CD4-positive, alpha-beta memory T cell (primary cell): ENCODE measurements around the gene ARHGAP42. TPM values are rescaled to one million over a fixed set of nuclear protein-coding genes. Genes with fewer than 3 reads are reported as not detected.
"Not testable (repeated sequence)": the region's sequence is repeated elsewhere in the genome, so short reads cannot be mapped to it uniquely, and the experiment has no call there.

Experiments used
- CTCF ChIA-PET: fragments of 350-600 bp; sonication (Branson Sonifier 250); formaldehyde crosslinking; loops from one replicate; lab custom pipeline; 2021; ENCODE audit warnings: inconsistent platforms; ENCODE audit not compliant: partially characterized antibody; lab: Charles Lee
- POLR2A ChIA-PET: fragments of 350-600 bp; sonication (Branson Sonifier 250); formaldehyde crosslinking; loops from one replicate; lab custom pipeline; 2021; ENCODE audit not compliant: partially characterized antibody; lab: Charles Lee
- DNase-seq, 5 donors: peaks; one replicate each; pipeline versions ENCODE4 v3.0.0 to v3.0.0-alpha.2; 2020 to 2022; ENCODE audit warnings: mixed read lengths in 1 of 5
- H3K27ac ChIP-seq: one replicate; pipeline ENCODE4 v1.7.0; 2013; ENCODE audit warnings: low read depth, low read length
- H3K27me3 ChIP-seq: 2 replicates; pipeline ENCODE4 v1.7.0; 2013; ENCODE audit warnings: mild to moderate bottlenecking, low read length, moderate library complexity; ENCODE audit not compliant: insufficient read depth
- H3K36me3 ChIP-seq: 2 replicates; pipeline ENCODE4 v1.7.0; 2013; ENCODE audit warnings: mild to moderate bottlenecking, low read length, moderate library complexity; ENCODE audit not compliant: insufficient read depth
- H3K4me1 ChIP-seq: 2 replicates; pipeline ENCODE4 v1.7.0; 2013; ENCODE audit warnings: mild to moderate bottlenecking, low read length, moderate library complexity; ENCODE audit not compliant: insufficient read depth
- H3K4me3 ChIP-seq, 2 donors: one replicate each; pipeline ENCODE4 v1.7.0; 2013; ENCODE audit warnings: low read length in 2 of 2, mild to moderate bottlenecking in 1 of 2
- H3K9me3 ChIP-seq, 2 donors: one replicate each; pipeline ENCODE4 v1.7.0; 2013; ENCODE audit warnings: low read length in 2 of 2, control low read depth in 1 of 2; ENCODE audit not compliant: control insufficient read depth in 1 of 2
- H3K27ac Mint-ChIP-seq, 7 donors: one replicate each; pipeline ENCODE4 v1.8.0; 2020 to 2021; ENCODE audit warnings: mixed read lengths in 7 of 7, mild to moderate bottlenecking in 6 of 7, inconsistent platforms in 3 of 7, moderate library complexity in 3 of 7
- H3K27me3 Mint-ChIP-seq, 2 donors: one replicate each; pipeline ENCODE4 v1.8.0; 2020 to 2021; ENCODE audit warnings: mixed read lengths in 2 of 2
- H3K36me3 Mint-ChIP-seq, 2 donors: one replicate each; pipeline ENCODE4 v1.8.0; 2020 to 2021; ENCODE audit warnings: mixed read lengths in 2 of 2, inconsistent platforms in 1 of 2, mild to moderate bottlenecking in 1 of 2
- H3K4me1 Mint-ChIP-seq, 4 donors: one replicate each; pipeline ENCODE4 v1.8.0; 2020 to 2021; ENCODE audit warnings: mixed read lengths in 4 of 4, mild to moderate bottlenecking in 1 of 4
- H3K4me3 Mint-ChIP-seq, 8 donors: one replicate each; pipeline ENCODE4 v1.8.0; 2020 to 2021; ENCODE audit warnings: mixed read lengths in 8 of 8, mild to moderate bottlenecking in 7 of 8, moderate library complexity in 6 of 8, inconsistent platforms in 3 of 8
- H3K9me3 Mint-ChIP-seq, 8 donors: one replicate each; pipeline ENCODE4 v1.8.0; 2020 to 2021; ENCODE audit warnings: mixed read lengths in 8 of 8, mild to moderate bottlenecking in 5 of 8, inconsistent platforms in 3 of 8, moderate library complexity in 1 of 8
- intact Hi-C: fragments of 100-400 bp; cut with micrococcal nuclease; formaldehyde crosslinking; loops from one replicate; pipeline ENCODE4 v1.15.1; 2023
- polyA plus RNA-seq, 2 donors: library from polyadenylated mRNA; unstranded; fragments of 300-500 nt; fragmentation: Illumina TruSeq; gene quantifications; one replicate each; pipeline ENCODE4 v1.2.3, GENCODE V29; 2021
- total RNA-seq, 2 experiments: library from RNA; stranded (reverse); gene quantifications; one replicate each; pipeline ENCODE4 v1.2.3, GENCODE V29; 2021

Gene ARHGAP42
- total and polyA plus RNA-seq, 4 experiments from 2014 or later: not detected

DNA sequence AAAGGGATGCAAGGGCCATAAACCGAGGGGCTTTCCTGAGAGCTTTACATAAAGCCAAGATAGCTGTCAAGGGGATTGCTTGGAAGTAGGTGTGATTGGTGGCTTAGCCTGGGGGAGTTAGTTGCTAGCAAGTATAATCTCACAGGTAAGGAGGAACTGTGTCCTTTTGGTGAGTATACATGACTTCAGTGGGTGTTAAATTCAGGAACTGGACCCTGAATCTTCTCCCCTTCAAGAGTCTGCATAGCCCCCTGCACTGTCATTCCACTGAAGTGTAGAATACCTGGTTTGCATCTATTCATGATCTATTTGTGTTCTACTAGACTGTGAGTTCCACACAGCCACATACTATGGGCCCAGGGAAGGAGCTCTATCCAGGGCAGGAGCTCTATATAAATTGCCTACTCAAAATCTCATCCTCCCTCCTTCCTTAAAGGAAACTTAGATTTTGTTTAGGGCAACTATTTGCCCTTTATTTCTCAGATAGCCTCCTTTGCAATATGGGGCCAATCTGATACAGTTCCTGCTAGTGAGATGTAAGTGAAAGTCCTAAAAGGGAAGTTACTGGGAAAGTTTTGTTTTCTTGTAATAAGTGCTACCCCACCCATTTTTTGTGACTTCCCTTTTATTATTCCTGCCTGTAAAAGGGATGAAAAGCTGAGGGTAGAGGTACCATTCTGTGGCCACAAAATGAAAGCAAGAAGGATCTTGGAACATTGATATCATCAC, 322.0 kb downstream of the ARHGAP42 start:
- H3K4me1 ChIP-seq: no peaks in the 10 kb centered on the region
- ChIA-PET CTCF (no interaction called here), POLR2A (no interaction called here)
- no peaks in the 10 kb centered on the region for H3K36me3 ChIP-seq
- Mint-ChIP-seq H3K27ac (no peak overlapping the region), H3K4me1 (no peaks in the 10 kb centered on the region), H3K9me3 (peaks cover 0 to 10% (median 4%) of the 10 kb centered on the region in 8 donors), H3K27me3 (no peaks in the 10 kb centered on the region), H3K36me3 (no peaks in the 10 kb centered on the region), H3K4me3 (no peak overlapping the region)
- H3K4me3 ChIP-seq: no peak overlapping the region
- no peaks in the 10 kb centered on the region for H3K27me3 ChIP-seq
- H3K27ac ChIP-seq: no peak overlapping the region
- DNase-seq: no peak
- intact Hi-C loops: no loop called here
- H3K9me3 ChIP-seq: no peaks in the 10 kb centered on the region

DNA sequence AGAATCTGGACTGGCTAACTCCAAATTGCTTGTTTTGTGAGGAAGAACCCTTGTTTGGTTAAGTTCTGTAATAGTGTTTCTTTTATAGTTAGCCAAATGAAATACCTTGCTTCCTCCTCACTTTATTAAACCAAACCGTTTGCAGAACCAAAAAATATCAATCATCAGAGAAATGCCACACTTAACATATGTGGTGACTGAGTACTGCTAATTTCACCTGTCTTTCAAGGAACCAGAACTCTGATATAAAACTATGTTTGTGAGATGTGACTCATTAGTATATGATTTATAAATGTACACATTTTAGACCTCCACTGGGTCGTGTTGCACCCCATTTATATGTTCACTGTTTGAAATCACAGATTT, 322.6 kb downstream of the ARHGAP42 start:
- no peak for DNase-seq
- Histone ChIP-seq H3K27ac (no peak overlapping the region), H3K27me3 (no peaks in the 10 kb centered on the region), H3K9me3 (no peaks in the 10 kb centered on the region), H3K4me3 (no peak overlapping the region), H3K4me1 (no peaks in the 10 kb centered on the region), H3K36me3 (no peaks in the 10 kb centered on the region)
- Mint-ChIP-seq H3K9me3 (peaks cover 0 to 13% (median 4%) of the 10 kb centered on the region in 8 donors), H3K4me1 (no peaks in the 10 kb centered on the region), H3K27ac (no peak overlapping the region), H3K27me3 (no peaks in the 10 kb centered on the region), H3K4me3 (no peak overlapping the region), H3K36me3 (no peaks in the 10 kb centered on the region)
- intact Hi-C loops: no loop called here
- POLR2A ChIA-PET: no interaction called here
- CTCF ChIA-PET: no interaction called here

DNA sequence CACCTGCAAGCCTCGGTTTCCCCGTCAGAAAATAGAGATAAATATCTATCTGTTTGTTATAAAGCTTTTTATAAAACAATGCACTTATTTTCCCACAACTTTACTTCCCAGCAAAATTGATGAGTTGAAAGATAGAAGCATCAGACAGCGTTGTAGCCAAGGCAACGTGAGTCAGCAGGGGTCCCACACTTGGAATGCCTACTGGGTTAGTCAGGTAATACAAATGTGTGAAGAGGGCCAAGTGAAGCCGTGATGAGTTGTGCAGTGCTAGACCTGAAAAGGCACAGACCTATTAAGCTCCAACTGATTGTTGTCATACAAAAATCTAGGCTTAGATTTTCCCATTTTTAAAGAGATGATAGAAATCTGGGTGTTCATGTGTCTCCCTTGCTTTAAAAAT, 323.8 kb downstream of the ARHGAP42 start:
- Histone ChIP-seq H3K4me1 (no peaks in the 10 kb centered on the region), H3K4me3 (no peak overlapping the region), H3K27me3 (no peaks in the 10 kb centered on the region), H3K9me3 (no peaks in the 10 kb centered on the region), H3K27ac (no peak overlapping the region), H3K36me3 (no peaks in the 10 kb centered on the region)
- no peak for DNase-seq
- Mint-ChIP-seq H3K9me3 (peaks cover 0 to 13% (median 4%) of the 10 kb centered on the region in 8 donors), H3K4me3 (no peak overlapping the region), H3K27me3 (no peaks in the 10 kb centered on the region), H3K36me3 (no peaks in the 10 kb centered on the region), H3K27ac (no peak overlapping the region), H3K4me1 (no peaks in the 10 kb centered on the region)
- intact Hi-C loops: no loop called here
- ChIA-PET POLR2A (no interaction called here), CTCF (no interaction called here)

DNA sequence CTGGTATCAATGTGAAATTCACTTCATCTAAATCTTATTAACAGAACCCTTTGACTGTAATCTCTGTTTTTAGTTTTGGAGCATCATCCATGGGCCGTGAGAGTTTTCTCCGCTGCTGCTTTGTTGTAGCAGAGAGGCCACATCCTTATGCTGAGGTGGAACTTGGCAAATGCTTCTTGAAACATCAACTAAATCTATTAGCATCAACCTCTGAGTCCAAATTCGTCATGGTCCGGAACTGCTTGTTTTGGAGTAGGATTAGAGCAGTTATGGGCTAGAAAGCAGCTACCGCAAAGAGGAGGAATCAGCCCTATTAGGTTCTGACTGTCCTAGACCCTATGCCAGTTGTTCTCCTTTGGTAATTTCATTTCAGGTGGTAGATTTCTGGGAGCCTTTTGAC, 324.8 kb downstream of the ARHGAP42 start:
- intact Hi-C loops: no loop called here
- Mint-ChIP-seq H3K9me3 (peaks cover 0 to 12% (median 5%) of the 10 kb centered on the region in 8 donors), H3K4me1 (no peaks in the 10 kb centered on the region), H3K27me3 (no peaks in the 10 kb centered on the region), H3K36me3 (no peaks in the 10 kb centered on the region), H3K4me3 (no peak overlapping the region), H3K27ac (no peak overlapping the region)
- H3K4me1 ChIP-seq: no peaks in the 10 kb centered on the region
- ChIA-PET POLR2A (no interaction called here), CTCF (no interaction called here)
- DNase-seq: no peak
- no peaks in the 10 kb centered on the region for H3K9me3 ChIP-seq
- no peaks in the 10 kb centered on the region for H3K36me3 ChIP-seq
- no peaks in the 10 kb centered on the region for H3K27me3 ChIP-seq
- H3K27ac ChIP-seq: no peak overlapping the region
- H3K4me3 ChIP-seq: no peak overlapping the region

DNA sequence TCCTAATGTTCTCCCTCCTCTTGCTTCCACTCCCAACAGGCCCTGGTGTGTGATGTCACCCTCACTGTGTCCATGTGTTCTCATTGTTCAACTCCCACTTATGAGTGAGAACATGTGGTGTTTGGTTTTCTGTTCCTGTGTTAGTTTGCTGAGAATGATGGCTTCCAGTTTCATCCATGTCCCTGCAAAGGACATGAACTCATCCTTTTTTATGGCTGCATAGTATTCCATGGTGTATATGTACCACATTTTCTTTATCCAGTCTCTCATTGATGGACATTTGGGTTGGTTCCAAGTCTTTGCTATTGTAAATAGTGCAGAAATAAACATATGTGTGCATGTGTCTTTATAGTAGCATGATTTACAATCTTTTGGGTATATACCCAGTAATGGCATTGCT, 326.6 kb downstream of the ARHGAP42 start:
- CTCF ChIA-PET, H3K4me3 Mint-ChIP-seq, POLR2A ChIA-PET, H3K36me3 Mint-ChIP-seq, H3K4me3 ChIP-seq, H3K27me3 Mint-ChIP-seq, intact Hi-C loops, H3K27me3 ChIP-seq, H3K27ac ChIP-seq, H3K4me1 Mint-ChIP-seq, H3K4me1 ChIP-seq, H3K27ac Mint-ChIP-seq, H3K36me3 ChIP-seq, H3K9me3 ChIP-seq, DNase-seq: not testable (repeated sequence)
- H3K9me3 Mint-ChIP-seq: peaks cover 0 to 12% (median 4%) of the 10 kb centered on the region in 8 donors

DNA sequence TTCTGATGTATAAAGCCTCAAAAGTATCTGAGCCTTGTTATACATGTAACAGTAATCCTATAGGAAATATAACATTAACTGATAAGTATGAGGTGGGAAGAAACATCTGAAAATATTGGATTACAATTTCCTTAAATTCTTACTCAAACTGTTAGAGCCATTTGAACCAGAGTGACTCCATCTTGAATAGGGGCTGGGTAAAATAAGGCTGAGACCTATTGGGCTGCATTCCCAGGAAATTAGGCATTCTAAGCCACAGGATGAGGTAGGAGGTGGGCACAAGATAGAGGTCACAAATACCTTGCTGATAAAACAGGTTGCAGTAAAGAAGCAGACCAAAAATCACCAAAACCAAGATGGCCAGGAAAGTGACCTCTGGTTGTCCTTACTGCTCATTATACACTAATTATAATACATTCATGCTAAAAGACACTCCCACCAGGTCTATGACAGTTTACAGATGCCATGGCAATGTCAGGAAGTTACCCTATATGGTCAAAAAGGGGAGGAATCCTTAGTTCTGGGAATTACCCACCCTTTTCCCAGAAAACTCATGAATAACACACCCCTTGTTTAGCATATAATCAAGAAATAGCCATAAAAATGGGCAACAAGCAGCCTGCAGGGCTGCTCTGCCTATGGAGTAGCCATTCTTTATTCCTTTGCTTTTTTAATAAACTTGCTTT, 327.7 kb downstream of the ARHGAP42 start:
- Mint-ChIP-seq H3K4me3 (no peak overlapping the region), H3K9me3 (peaks cover 0 to 12% (median 4%) of the 10 kb centered on the region in 8 donors), H3K27me3 (no peaks in the 10 kb centered on the region), H3K36me3 (no peaks in the 10 kb centered on the region), H3K4me1 (no peaks in the 10 kb centered on the region), H3K27ac (no peak overlapping the region)
- Histone ChIP-seq H3K27ac (no peak overlapping the region), H3K4me1 (no peaks in the 10 kb centered on the region), H3K4me3 (no peak overlapping the region), H3K36me3 (no peaks in the 10 kb centered on the region), H3K9me3 (no peaks in the 10 kb centered on the region), H3K27me3 (no peaks in the 10 kb centered on the region)
- ChIA-PET POLR2A (no interaction called here), CTCF (no interaction called here)
- intact Hi-C loops: no loop called here
- DNase-seq: no peak

DNA sequence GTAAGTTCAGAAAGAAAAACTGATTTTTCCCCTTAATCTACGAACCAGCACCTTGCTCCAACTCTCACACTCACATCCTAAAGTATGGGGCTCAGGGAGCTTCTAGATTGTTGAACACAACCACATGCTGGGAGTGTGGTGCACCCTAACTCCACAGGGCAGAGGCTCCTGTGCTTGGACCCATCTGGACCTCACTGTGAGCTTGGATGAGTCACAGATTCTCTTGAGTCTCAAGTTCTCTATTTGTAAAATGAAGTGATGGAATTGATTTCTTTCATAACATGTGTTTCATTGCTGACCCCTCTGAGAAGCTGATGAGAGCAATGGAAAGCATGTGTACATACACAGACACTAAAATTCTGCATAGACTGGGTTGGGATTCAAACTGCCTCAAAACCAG, 332.8 kb downstream of the ARHGAP42 start:
- ChIA-PET CTCF (no interaction called here), POLR2A (no interaction called here)
- H3K27ac Mint-ChIP-seq: no peak overlapping the region

More for the DNA sequence above, 332.8 kb downstream of the ARHGAP42 start:
- H3K4me1 ChIP-seq: no peaks in the 10 kb centered on the region
- H3K27ac ChIP-seq: no peak overlapping the region
- intact Hi-C loops: no loop called here
- Mint-ChIP-seq H3K27me3 (no peaks in the 10 kb centered on the region), H3K36me3 (no peaks in the 10 kb centered on the region), H3K4me3 (no peak overlapping the region), H3K9me3 (peaks cover 0 to 3% (median 0%) of the 10 kb centered on the region in 8 donors), H3K4me1 (no peaks in the 10 kb centered on the region)
- H3K9me3 ChIP-seq: no peaks in the 10 kb centered on the region
- no peak overlapping the region for H3K4me3 ChIP-seq
- no peak for DNase-seq
- no peaks in the 10 kb centered on the region for H3K36me3 ChIP-seq
- H3K27me3 ChIP-seq: no peaks in the 10 kb centered on the region
